Epithelial cell of proximal tubule (primary cell): ENCODE data around the gene ETV6. TPM values are rescaled to one million over a fixed set of nuclear protein-coding genes. Genes with fewer than 3 reads are reported as not detected.

Experiments used
- DNase-seq: peaks from one replicate; pipeline ENCODE4 v3.0.0-alpha.2; 2011; ENCODE audit warnings: low read depth
- H3K4me3 ChIP-seq: 2 replicates; pipeline ENCODE4 v1.5.1; 2011; ENCODE audit warnings: low read depth, mild to moderate bottlenecking, low read length
- total RNA-seq: library from RNA; depleted of rRNA; stranded (reverse); fragments of >200 nt; gene quantifications from 2 replicates; pipeline ENCODE4 v1.2.3, GENCODE V29; 2015
- TF ChIP-seq, protein P1 (sequence below): conservative IDR thresholded peaks from 2 replicates; pipeline ENCODE4 v1.5.1; 2012; ENCODE audit warnings: low read depth, mild to moderate bottlenecking, low read length

The ETV6 gene
- total RNA-seq, 1 donor from 2014 or later = 12.9 TPM

DNA sequence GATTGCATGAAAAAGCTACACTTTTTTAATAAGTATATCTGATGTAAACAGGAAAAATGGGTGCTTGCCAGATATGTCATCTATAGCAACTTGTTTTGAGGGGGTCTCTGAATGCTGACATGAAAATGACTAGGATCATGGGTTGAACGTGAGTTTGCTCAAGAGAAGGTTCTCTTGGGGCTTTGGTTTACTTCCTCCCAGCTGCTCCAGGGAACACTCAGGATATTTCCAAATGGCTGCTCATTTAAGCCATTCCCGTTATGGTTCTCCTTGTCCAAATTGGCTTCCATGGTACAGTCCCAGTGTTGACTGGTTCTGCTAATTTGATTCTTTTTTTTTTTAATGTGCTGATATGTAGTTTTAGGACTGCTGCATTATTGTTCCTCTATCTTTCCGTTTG is 118.3 kb downstream of the ETV6 start:
- no peak for DNase-seq
- TF ChIP-seq, protein P1, sequence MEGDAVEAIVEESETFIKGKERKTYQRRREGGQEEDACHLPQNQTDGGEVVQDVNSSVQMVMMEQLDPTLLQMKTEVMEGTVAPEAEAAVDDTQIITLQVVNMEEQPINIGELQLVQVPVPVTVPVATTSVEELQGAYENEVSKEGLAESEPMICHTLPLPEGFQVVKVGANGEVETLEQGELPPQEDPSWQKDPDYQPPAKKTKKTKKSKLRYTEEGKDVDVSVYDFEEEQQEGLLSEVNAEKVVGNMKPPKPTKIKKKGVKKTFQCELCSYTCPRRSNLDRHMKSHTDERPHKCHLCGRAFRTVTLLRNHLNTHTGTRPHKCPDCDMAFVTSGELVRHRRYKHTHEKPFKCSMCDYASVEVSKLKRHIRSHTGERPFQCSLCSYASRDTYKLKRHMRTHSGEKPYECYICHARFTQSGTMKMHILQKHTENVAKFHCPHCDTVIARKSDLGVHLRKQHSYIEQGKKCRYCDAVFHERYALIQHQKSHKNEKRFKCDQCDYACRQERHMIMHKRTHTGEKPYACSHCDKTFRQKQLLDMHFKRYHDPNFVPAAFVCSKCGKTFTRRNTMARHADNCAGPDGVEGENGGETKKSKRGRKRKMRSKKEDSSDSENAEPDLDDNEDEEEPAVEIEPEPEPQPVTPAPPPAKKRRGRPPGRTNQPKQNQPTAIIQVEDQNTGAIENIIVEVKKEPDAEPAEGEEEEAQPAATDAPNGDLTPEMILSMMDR = no peak
- no peak overlapping the region for H3K4me3 ChIP-seq

DNA sequence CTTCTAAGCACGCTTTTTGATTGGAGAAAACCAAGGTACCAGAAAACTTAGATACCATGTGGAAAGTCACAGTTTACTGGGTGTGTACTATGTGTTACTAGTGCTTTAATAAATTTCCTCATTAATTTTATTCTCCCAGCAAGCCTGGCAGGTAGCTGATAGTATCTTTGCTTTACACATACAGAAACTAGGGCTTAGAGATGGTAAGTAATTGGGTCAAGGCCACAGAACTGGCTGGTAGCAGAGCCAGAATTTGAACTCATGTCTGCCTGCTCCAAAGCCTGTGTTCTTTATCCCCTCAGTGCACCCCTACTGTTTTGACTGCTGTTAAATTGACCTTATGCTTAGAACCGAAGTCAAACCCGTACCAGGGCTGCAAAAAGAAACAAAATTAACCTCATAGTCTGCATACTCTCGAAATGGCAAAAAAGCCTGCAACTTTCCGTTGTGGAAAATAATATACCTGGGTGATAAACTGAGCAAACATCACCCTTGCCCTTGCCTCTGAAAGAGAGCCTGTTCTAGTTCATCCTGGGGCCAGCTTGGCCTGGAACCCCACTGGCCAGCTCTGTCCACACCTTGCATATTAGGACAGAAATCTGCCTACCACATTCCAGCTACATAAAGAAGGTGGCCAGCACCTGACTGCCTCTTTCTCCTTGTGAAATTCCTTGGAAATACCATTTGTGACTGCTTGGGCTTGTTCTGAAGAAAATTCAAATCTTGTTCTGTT is 118.9 kb downstream of the ETV6 start:
- H3K4me3 ChIP-seq = no peak overlapping the region
- no peak for DNase-seq
- TF ChIP-seq, protein P1 = no peak

DNA sequence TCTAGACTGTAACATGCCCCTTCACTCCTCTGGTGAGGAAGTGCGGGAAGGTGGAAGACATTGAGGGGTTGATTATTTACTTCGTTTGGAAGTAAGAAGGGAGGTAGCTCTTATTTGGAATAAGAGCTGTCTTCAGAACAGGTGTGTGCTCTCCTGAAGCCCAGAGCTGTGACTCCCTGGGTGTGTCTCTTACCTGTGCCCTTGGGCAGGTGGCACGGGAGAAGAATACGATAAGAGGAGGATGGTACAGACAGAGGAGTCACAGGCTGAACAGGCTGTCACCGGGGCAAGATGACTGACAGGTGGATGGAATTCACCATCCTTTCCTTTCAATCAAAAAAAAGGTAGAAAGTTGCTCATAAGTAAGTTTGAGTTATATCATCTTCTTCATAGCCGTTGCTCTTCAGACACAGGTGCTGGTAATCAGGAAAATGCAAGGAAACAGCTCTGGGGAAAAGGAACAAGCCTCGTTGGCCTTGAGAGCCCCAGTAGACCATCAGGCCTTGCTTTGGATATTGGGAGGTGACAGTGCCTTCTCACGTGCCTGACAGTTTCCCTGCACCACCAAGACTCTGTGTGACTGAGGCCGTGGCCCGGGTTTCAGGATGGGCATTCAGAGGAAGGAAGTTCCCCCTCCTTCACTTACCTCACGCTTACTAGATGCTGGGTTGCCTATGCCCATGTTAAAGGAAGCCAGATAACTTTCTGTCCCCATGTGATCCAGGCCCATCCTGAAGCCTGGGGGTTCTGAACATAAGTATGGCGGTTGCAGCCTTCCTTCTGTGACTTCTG is 120.4 kb downstream of the ETV6 start:
- no peak for DNase-seq
- no peak overlapping the region for H3K4me3 ChIP-seq
- TF ChIP-seq, protein P1 = no peak

DNA sequence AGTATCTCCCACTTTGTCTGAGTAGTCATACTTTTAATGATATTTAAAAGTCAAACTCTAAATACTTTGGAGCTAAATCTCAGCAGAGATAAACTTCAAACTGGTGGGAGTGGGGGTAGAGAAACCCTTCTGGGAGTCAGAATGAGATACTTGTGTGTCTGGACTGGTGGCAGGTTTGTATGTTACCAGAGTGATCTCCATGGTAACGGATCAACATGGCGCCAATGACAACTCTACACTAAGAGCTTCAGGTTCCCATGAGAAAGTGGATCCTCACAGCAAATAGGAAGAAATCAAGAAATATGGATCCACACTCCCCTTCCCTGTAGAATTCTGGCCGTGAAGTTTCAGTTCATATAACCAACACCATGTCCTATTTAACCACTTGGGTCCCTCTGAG is 121.9 kb downstream of the ETV6 start:
- no peak for DNase-seq
- TF ChIP-seq, protein P1 = no peak
- H3K4me3 ChIP-seq = no peak overlapping the region

DNA sequence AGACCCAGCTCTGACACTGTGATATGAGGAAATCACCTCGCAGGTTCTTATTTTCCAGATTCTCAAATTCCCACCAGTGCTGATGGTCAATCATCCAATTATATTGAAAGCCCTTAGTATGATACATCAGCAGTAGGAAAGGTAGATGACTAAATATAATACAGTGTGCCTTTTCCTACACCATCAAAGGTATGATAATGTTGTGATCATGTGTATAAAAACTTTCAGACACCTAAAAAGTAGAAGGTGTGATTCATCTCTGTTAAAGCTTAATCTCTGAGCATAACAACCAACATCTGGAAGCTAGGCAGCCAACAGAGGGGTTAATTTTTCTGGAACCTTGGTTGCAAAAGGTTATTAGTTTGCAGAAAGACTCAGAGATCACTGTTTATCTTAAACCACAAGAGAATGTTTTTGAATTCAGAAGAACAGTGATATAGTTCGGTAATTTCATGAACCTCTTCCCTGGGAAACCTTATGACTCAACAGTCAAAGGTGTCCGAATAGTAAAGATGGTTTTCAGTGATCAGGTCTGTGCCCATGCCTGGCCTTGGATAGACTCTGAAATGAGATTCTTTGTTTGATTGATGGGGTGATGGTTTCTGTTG is 122.5 kb downstream of the ETV6 start:
- no peak overlapping the region for H3K4me3 ChIP-seq
- TF ChIP-seq, protein P1 = no peak
- peak; percentile 96 for DNase-seq

DNA sequence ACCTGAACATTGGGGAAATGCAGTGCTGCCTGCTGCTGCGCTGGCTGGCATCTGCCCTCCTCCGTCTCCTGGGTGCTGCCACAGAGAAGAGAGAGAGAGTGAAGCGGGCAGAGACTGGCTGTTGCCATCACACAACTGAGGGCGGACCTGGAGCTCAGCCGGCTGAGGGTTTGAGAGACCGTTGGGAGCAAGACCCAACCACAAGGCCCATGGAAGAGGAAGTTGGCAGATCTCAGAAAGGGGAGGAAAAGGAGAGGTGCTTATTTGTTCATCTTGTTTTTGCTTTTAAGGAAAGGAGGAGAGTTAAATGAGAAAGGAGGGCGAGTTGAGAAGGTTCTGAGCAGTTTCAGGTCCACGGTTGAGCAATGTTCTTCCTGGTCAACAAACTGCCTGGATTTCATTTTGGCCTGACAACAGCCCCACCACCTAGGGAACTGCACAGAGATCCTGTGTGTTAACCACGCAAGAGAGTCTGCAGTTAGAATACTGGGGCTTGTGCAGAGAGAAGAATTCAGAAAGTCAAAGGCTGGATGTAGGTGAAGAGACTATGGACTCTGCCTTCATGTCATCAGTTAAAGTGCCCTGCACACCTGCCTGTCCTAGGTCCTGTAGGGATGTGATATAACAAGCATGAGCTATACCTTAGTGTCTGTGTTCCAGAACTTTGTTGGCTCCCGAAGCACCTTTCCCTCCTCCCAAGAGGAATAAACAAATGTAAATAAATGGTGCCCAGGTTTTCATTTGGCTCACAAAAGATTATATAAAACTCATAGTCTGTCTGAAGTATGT is 124.6 kb downstream of the ETV6 start:
- DNase-seq = no peak
- TF ChIP-seq, protein P1 = no peak
- H3K4me3 ChIP-seq = no peak overlapping the region
